Stomach (tissue), 9 donors: ENCODE measurements around the gene KRT83. TPM values are rescaled to one million over a fixed set of nuclear protein-coding genes. Genes with fewer than 3 reads are reported as not detected.
A peak's percentile ranks its signal among the peaks of the same experiment; 100 is the strongest.

Source experiments
- DNase-seq, 2 donors: peaks; one replicate each; pipeline versions ENCODE4 v3.0.0 to v3.0.0-alpha.2; 2013 to 2019
- H3K27ac ChIP-seq, 5 donors: fragments of 200-600 bp in 4 of 5; sonication (generic) in 4 of 5; one replicate each; pipeline ENCODE4 v1.5.1; 2013 to 2019; ENCODE audit warnings: mild to moderate bottlenecking in 1 of 5, moderate library complexity in 1 of 5
- H3K27me3 ChIP-seq, 3 donors: fragments of 200-600 bp; sonication (generic); one replicate each; pipeline ENCODE4 v1.5.1; 2017 to 2019; ENCODE audit warnings: mixed run types in 1 of 3
- H3K36me3 ChIP-seq, 4 donors: fragments of 200-600 bp; sonication (generic); 1 replicate in 3 of 4; 2 replicates in 1 of 4; pipeline ENCODE4 v1.5.1; 2016 to 2019
- H3K4me1 ChIP-seq, 4 donors: fragments of 200-600 bp; sonication (generic); one replicate each; pipeline ENCODE4 v1.5.1; 2016 to 2019
- H3K4me3 ChIP-seq, 4 donors: fragments of 200-600 bp; sonication (generic) in 3 of 4; one replicate each; pipeline ENCODE4 v1.5.1; 2016 to 2019; ENCODE audit warnings: mild to moderate bottlenecking in 1 of 4
- H3K9me3 ChIP-seq, 4 donors: fragments of 200-600 bp; sonication (generic); one replicate each; pipeline ENCODE4 v1.5.1; 2016 to 2019
- CTCF ChIP-seq, 7 experiments: fragments of 450-650 bp in 4 of 7; fragments of 200-600 bp in 3 of 7; sonication (generic) in 3 of 7; IDR thresholded peaks; one replicate each; pipeline ENCODE4 v1.5.1; 2016 to 2019; ENCODE audit warnings: antibody characterized with exemption in 7 of 7, control low read depth in 2 of 7, mild to moderate bottlenecking in 1 of 7
- EP300 ChIP-seq: sonication (generic); formaldehyde crosslinking; IDR thresholded peaks from one replicate; pipeline ENCODE4 v1.6.1; 2017; ENCODE audit warnings: antibody characterized with exemption
- POLR2A ChIP-seq, 4 donors: fragments of 450-650 bp; IDR thresholded peaks; one replicate each; pipeline ENCODE4 v1.6.1; 2016; ENCODE audit warnings: antibody characterized with exemption in 4 of 4, control low read depth in 2 of 4, mild to moderate bottlenecking in 1 of 4, moderate library complexity in 1 of 4
- POLR2AphosphoS5 ChIP-seq, 3 donors: sonication (generic); formaldehyde crosslinking; IDR thresholded peaks; one replicate each; pipeline ENCODE4 v1.6.1; 2016; ENCODE audit warnings: antibody characterized with exemption in 3 of 3
- WGBS, 5 donors: extraction: QIAGEN DNeasy Blood & Tissue Kit in 3 of 5; methylation state at CpG; one replicate each; pipeline versions ENCODE4 v1.1.5 to v1.1.7; 2013 to 2018; 5-methylcytosine and 5-hydroxymethylcytosine counted together
- intact Hi-C: fragments of 100-400 bp; cut with DNase I; formaldehyde crosslinking; loops from one replicate; pipeline ENCODE4 v1.15.1; 2023; ENCODE audit warnings: low total_unique reads
- polyA plus RNA-seq, 3 donors: library from polyadenylated mRNA; stranded (reverse); fragments of 200-250 nt; gene quantifications; one replicate each; pipeline ENCODE4 v1.2.3, GENCODE V29; 2013
- total RNA-seq, 5 donors: library from RNA; depleted of rRNA; stranded (reverse); fragments of >200 nt; gene quantifications; one replicate each; pipeline versions ENCODE4 v1.1.0 to v1.2.3, GENCODE V29; 2014 to 2016
- donor health status: healthy with polysubstance abuse.
- donor health status: Bipolar disorder and iron deficiency.
- donor health status: healthy.

The KRT83 gene
- total and polyA plus RNA-seq, 8 donors: not detected

GRCh38 chr12:52285851-52286530, 35.2 kb downstream of the KRT83 start:
- H3K9me3 ChIP-seq: no peaks in the 10 kb centered on the region
- H3K36me3 ChIP-seq: no peaks in the 10 kb centered on the region
- no peak overlapping the region for H3K4me3 ChIP-seq
- intact Hi-C loops: no loop called here
- WGBS, 5 donors: 80 to 87% (median 86%) methylated on average over 15 to 24 of the region's 24 CpGs
- H3K4me1 ChIP-seq: peaks cover 4 to 8% (median 6%) of the 10 kb centered on the region in 4 donors
- H3K27ac ChIP-seq: no peak overlapping the region
- no peaks in the 10 kb centered on the region for H3K27me3 ChIP-seq
- peak in 1 of 2 donors; percentile 24 for DNase-seq
- TF ChIP-seq CTCF (IDR thresholded peaks at IDR 0.05) (no peak), EP300 (no peak), POLR2AphosphoS5 (IDR thresholded peaks at IDR 0.05) (no peak), POLR2A (IDR thresholded peaks at IDR 0.05) (no peak)

GRCh38 chr12:52285172-52285745, 35.9 kb downstream of the KRT83 start:
- no peak for DNase-seq

GRCh38 chr12:52284562-52285171, 36.5 kb downstream of the KRT83 start:
- DNase-seq: peak in 1 of 2 donors; percentile 16
- WGBS, 5 donors: 49 to 85% (median 63%) methylated on average over 4 of the region's 4 CpGs

More at GRCh38 chr12:52285172-52285745, 35.9 kb downstream of the KRT83 start:
- no peaks in the 10 kb centered on the region for H3K9me3 ChIP-seq
- no peak overlapping the region for H3K27ac ChIP-seq
- H3K4me3 ChIP-seq: no peak overlapping the region
- no peaks in the 10 kb centered on the region for H3K36me3 ChIP-seq
- TF ChIP-seq POLR2AphosphoS5 (IDR thresholded peaks at IDR 0.05) (no peak), POLR2A (IDR thresholded peaks at IDR 0.05) (no peak), EP300 (no peak)
- intact Hi-C loops: no loop called here
- peaks cover 8 to 15% (median 12%) of the 10 kb centered on the region in 4 donors for H3K4me1 ChIP-seq
- H3K27me3 ChIP-seq: no peaks in the 10 kb centered on the region
- 81 to 95% (median 92%) methylated on average over 2 of the region's 2 CpGs for WGBS, 5 donors

GRCh38 chr12:52280796-52281560, 40.2 kb downstream of the KRT83 start:
- Histone ChIP-seq H3K9me3 (no peaks in the 10 kb centered on the region), H3K36me3 (no peaks in the 10 kb centered on the region), H3K27ac (peak overlapping the region in 4 of 5 donors; percentile 60 to 91 (median 70)), H3K4me1 (peaks cover 15 to 34% (median 26%) of the 10 kb centered on the region in 4 donors), H3K27me3 (peaks cover 0 to 27% (median 0%) of the 10 kb centered on the region in 3 donors), H3K4me3 (no peak overlapping the region)
- WGBS, 5 donors: 43 to 60% (median 55%) methylated on average over 4 of the region's 4 CpGs
- intact Hi-C loops: no loop called here
- no peak for TF ChIP-seq POLR2A (IDR thresholded peaks at IDR 0.05)
- no peak for TF ChIP-seq CTCF (IDR thresholded peaks at IDR 0.05)
- peak in 2 of 3 donors; percentile 13 to 20 for TF ChIP-seq POLR2AphosphoS5 (IDR thresholded peaks at IDR 0.05)
- TF ChIP-seq EP300: no peak
- DNase-seq: peak; percentile 47 to 67

More at GRCh38 chr12:52284562-52285171, 36.5 kb downstream of the KRT83 start:
- no peaks in the 10 kb centered on the region for H3K36me3 ChIP-seq
- H3K9me3 ChIP-seq: no peaks in the 10 kb centered on the region
- H3K4me3 ChIP-seq: no peak overlapping the region
- no peak for TF ChIP-seq POLR2A (IDR thresholded peaks at IDR 0.05)
- no peak for TF ChIP-seq CTCF (IDR thresholded peaks at IDR 0.05)
- no peak for TF ChIP-seq EP300
- no peak for TF ChIP-seq POLR2AphosphoS5 (IDR thresholded peaks at IDR 0.05)
- intact Hi-C loops: no loop called here
- H3K4me1 ChIP-seq: peaks cover 10 to 21% (median 15%) of the 10 kb centered on the region in 4 donors
- no peaks in the 10 kb centered on the region for H3K27me3 ChIP-seq
- no peak overlapping the region for H3K27ac ChIP-seq
